ENCODE data around the gene TMEM43.

Gene TMEM43

DNA sequence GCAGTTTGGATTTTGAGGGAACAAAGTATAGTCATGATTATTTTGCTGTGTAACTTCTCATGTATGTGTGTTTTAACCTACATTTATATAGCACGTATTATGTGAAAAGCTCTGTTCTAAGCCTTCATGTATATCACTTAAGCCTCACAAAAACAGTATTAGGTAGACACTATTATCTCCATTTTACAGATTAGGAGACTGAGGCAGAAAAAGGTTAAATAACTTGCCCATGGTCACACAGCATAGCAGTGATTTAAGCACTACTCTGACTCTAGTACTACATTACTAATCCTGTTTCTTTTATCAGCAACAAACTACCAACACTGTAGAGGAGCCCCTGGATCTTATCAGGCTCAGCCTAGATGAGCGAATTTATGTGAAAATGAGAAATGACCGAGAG is 56.4 kb downstream of the TMEM43 start:
- no peak for DNase-seq

DNA sequence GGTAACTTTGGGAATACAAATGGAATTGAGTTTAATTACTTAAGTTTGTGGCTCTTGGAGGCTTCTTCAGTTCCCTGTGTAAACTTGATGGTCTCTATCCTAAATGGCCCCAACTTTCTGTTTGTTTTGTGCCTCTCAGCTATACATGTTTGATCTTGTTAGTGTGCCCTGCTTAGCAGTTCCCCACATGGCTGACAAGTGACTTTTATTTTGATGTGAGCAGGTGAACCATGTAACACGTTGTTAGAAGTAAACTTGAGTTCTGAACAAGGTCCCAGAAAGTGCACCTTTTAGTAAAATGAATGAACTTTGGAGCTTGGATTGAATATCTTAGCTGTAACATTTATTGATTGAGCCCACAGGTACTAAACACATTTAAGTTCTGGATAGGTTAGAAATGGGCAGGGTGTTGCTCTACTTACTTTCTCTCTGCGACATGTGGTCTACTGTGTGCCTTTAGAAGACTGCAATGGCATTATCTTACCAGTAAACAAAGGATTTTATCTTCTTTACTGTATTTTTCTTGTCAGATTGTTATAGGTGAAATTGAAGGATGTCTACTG is 58.2 kb downstream of the TMEM43 start:
- DNase-seq: no peak

DNA sequence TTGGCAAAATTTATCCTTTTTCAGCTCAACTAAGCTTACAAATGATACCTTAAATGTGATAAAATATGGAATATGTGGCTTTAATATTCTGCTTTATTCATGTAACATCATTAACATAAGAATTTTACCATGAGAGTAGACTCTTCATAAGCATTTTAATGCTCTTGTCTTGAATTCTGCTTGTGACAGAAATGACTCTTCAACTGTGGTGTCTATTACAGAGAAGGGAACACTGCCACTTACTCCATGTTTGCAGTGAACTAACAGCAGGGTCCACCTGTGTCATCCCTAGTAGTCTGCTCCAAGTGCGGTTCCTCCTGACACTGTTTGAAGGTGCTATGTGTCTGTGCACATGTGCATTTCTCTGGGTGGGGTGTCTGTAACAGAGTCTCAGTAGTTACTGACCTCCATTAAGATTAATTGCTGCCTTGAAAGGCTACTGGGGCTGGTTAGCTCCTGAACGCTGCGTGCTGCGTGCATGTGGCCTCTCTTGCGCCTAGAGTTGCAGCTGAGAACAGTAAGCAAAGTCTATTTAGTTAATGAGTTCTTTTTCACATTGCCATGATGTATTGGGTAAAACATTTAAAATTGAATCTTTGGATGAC is 62.1 kb downstream of the TMEM43 start:
- DNase-seq: no peak

DNA sequence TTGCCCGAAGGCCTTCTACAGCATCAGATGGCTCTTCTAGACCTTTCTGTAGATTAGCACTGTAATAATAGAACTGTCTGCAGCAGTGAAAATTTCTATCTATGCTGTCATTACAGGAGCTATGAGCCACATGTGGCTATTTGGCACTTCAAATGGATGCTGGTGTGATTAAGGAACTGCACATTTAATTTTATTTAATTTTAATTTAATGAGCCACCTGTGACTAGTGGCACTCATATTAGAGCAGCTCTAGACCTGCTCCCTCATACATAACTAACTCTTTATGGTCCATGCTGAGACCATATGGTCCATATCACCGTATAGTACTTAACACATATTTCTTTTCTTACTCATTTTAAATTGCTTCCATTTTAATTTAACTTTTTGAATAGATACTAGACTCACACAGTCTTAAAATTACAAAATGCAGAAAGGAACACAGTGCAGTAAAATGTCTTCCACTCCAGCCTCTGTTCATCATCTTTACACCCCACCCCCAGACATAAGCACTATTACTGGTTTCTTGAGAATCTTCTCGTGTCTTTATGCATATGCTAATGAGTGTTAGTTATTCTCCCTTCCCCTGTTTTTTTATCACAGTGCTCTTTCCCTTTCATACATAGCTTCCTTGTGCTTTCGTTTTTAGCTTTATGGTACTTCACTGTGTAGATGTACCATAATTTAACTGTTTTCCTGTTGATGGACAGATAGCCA is 63.3 kb downstream of the TMEM43 start:
- DNase-seq: no peak

All from Kasumi-1 (cell line).